Heart right ventricle (tissue), 16 donors: ENCODE data around the gene SLC35F3. TPM values are rescaled to one million over a fixed set of nuclear protein-coding genes. Genes with fewer than 3 reads are reported as not detected.

ENCODE experiments used
- ATAC-seq, 8 donors: fragments of 200-7000 bp; cut with Tn5 transposase; one replicate each; pipeline ENCODE4 v1.9.1; 2020; ENCODE audit warnings: mild to moderate bottlenecking in 8 of 8, moderate library complexity in 8 of 8, moderate number of reproducible peaks in 1 of 8
- DNase-seq, 2 donors: peaks; one replicate each; pipeline ENCODE4 v3.0.0-alpha.2; 2020
- H3K27ac ChIP-seq, 10 donors: fragments of 200-600 bp; sonication (generic) in 2 of 10; one replicate each; pipeline versions ENCODE4 v1.5.0 to v1.8.0; 2020 to 2022; ENCODE audit warnings: mild to moderate bottlenecking in 3 of 10
- H3K27me3 ChIP-seq, 7 donors: fragments of 200-600 bp; one replicate each; pipeline ENCODE4 v1.8.0; 2021 to 2022; ENCODE audit warnings: mild to moderate bottlenecking in 2 of 7
- H3K36me3 ChIP-seq, 9 donors: fragments of 200-600 bp; sonication (generic) in 1 of 9; one replicate each; pipeline versions ENCODE4 v1.5.0 to v1.8.0; 2020 to 2022; ENCODE audit warnings: mild to moderate bottlenecking in 2 of 9
- H3K4me1 ChIP-seq, 9 donors: fragments of 200-600 bp; sonication (generic) in 1 of 9; one replicate each; pipeline versions ENCODE4 v1.5.0 to v1.8.0; 2020 to 2022; ENCODE audit warnings: mild to moderate bottlenecking in 4 of 9
- H3K4me3 ChIP-seq, 10 donors: fragments of 200-600 bp; sonication (generic) in 2 of 10; one replicate each; pipeline versions ENCODE4 v1.5.0 to v1.8.0; 2020 to 2022; ENCODE audit warnings: mild to moderate bottlenecking in 7 of 10, moderate library complexity in 2 of 10
- H3K9me3 ChIP-seq, 11 donors: fragments of 200-600 bp in 10 of 11; sonication (generic) in 2 of 11; one replicate each; pipeline versions ENCODE4 v1.5.0 to v1.8.0; 2013 to 2022; ENCODE audit warnings: mild to moderate bottlenecking in 2 of 11, control low read depth in 1 of 11, moderate library complexity in 1 of 11
- CTCF ChIP-seq, 9 donors: fragments of 200-600 bp; sonication (generic) in 2 of 9; IDR thresholded peaks; one replicate each; pipeline versions ENCODE4 v1.5.0 to v1.8.0; 2021 to 2022; ENCODE audit warnings: antibody characterized with exemption in 9 of 9, mild to moderate bottlenecking in 5 of 9, moderate library complexity in 1 of 9
- WGBS, 2 donors: extraction: QIAGEN DNeasy Blood & Tissue Kit; methylation state at CpG; one replicate each; pipeline ENCODE4 v1.1.7; 2013; ENCODE audit warnings: inconsistent platforms in 1 of 2; 5-methylcytosine and 5-hydroxymethylcytosine counted together
- intact Hi-C, 10 donors: fragments of 100-400 bp; cut with DNase I; formaldehyde crosslinking; loops; one replicate each; pipeline versions ENCODE4 v1.11.1 to v1.14.2; 2022
- polyA plus RNA-seq, 2 donors: library from polyadenylated mRNA; stranded (reverse); fragments of 200-250 nt; gene quantifications; one replicate each; pipeline ENCODE4 v1.2.3, GENCODE V29; 2013
- total RNA-seq, 10 donors: library from RNA; stranded (reverse); fragmentation: NEBNext Ultra II Directional in 3 of 10; extraction: Animal tissue kit (Norgen Biotek cat#: 25700) in 3 of 10; gene quantifications; one replicate each; pipeline versions ENCODE4 v1.2.1 to v1.2.4, GENCODE V29; 2021 to 2023
- donor health status: Arrhythmogenic right ventricular cardiomyopathy.
- donor health status: ischemic (EF 13 %, LVEDD 7.1; RV severe dilation, severe dysfunction).
- donor health status: healthy with polysubstance abuse.
- donor health status: DM: no; HTN: yes; CAD: no.
- donor health status: DM: no; HTN: no; CAD: no.
- donor health status: ischemic (EF 25% LVEDD 6.9; RV normal size, moderate dysfunction).
- donor health status: ischemic (EF 25% LVEDD 5.7; RV mildly dilated, moderate dysfunction).
- donor health status: healthy.
- donor health status: DM: yes; HTN: yes; CAD: no.
- donor health status: Ischemic cardiomyopathy.
- donor health status: ischemic (EF 35%, LVEDD 5.7; RV mildly dilated, moderate dysfunction).
- donor health status: nonischemic (EF 11% LVEDD 7.7; RV severe dilation, severe dysfunction).
- donor health status: DM: yes; HTN: yes; CAD: no.
- donor health status: PGD.
- donor health status: ischemic (EF 29% LVEDD 5.4; RV normal size, mild dysfunction).
- donor health status: nonischemic (EF 23%, LVEDD 6.1; RV moderate dilation, normal function).

SLC35F3 gene
- total and polyA plus RNA-seq, 12 donors = 0.04 to 0.09 (median 0.09) TPM; not detected in 9

GRCh38 chr1:234200566-234200965 lies 296.1 kb downstream of the SLC35F3 start:
- Histone ChIP-seq H3K27ac (no peak overlapping the region), H3K27me3 (peaks cover 0 to 6% (median 0%) of the 10 kb centered on the region in 7 donors), H3K36me3 (no peaks in the 10 kb centered on the region), H3K9me3 (peaks cover 0 to 22% (median 0%) of the 10 kb centered on the region in 11 donors), H3K4me3 (no peak overlapping the region), H3K4me1 (no peaks in the 10 kb centered on the region)
- no peak for TF ChIP-seq CTCF (IDR thresholded peaks at IDR 0.05)
- intact Hi-C loops = no loop called here
- WGBS, 2 donors = 77 to 81% methylated on average over 4 of the region's 4 CpGs
- ATAC-seq = no peak
- no peak for DNase-seq

GRCh38 chr1:234201600-234201999 lies 297.1 kb downstream of the SLC35F3 start:
- Histone ChIP-seq H3K27ac (no peak overlapping the region), H3K4me1 (peaks cover 0 to 2% (median 0%) of the 10 kb centered on the region in 9 donors), H3K27me3 (peaks cover 0 to 2% (median 0%) of the 10 kb centered on the region in 7 donors), H3K4me3 (no peak overlapping the region), H3K9me3 (peaks cover 0 to 22% (median 0%) of the 10 kb centered on the region in 11 donors), H3K36me3 (no peaks in the 10 kb centered on the region)
- 69 to 77% methylated on average over 5 of the region's 5 CpGs for WGBS, 2 donors
- no peak for TF ChIP-seq CTCF (IDR thresholded peaks at IDR 0.05)
- no peak for DNase-seq
- no peak for ATAC-seq
- intact Hi-C loops = no loop called here

GRCh38 chr1:234205966-234206365 lies 301.5 kb downstream of the SLC35F3 start:
- H3K9me3 ChIP-seq = no peaks in the 10 kb centered on the region
- H3K4me3 ChIP-seq = no peak overlapping the region
- DNase-seq (no peak), ATAC-seq (peak in 1 of 8 donors; percentile 34)
- intact Hi-C loops = no loop called here
- peaks cover 0 to 5% (median 0%) of the 10 kb centered on the region in 7 donors for H3K27me3 ChIP-seq
- peaks cover 0 to 8% (median 0%) of the 10 kb centered on the region in 9 donors for H3K4me1 ChIP-seq
- no peak overlapping the region for H3K27ac ChIP-seq
- H3K36me3 ChIP-seq = no peaks in the 10 kb centered on the region
- WGBS, 2 donors = 40 to 57% methylated on average over 7 of the region's 7 CpGs
- no peak for TF ChIP-seq CTCF (IDR thresholded peaks at IDR 0.05)

- Histone ChIP-seq H3K27me3 (peaks cover 0 to 11% (median 0%) of the 10 kb centered on the region in 7 donors), H3K36me3 (no peaks in the 10 kb centered on the region), H3K27ac (no peak overlapping the region), H3K4me3 (no peak overlapping the region), H3K9me3 (no peaks in the 10 kb centered on the region), H3K4me1 (peaks cover 0 to 8% (median 0%) of the 10 kb centered on the region in 9 donors)
- intact Hi-C loops = no loop called here
- DNase-seq (peak in 1 of 2 donors; percentile 29), ATAC-seq (peak in 7 of 8 donors; percentile 16 to 93 (median 70))
- TF ChIP-seq CTCF (IDR thresholded peaks at IDR 0.05) = no peak
- WGBS, 2 donors = 64 to 67% methylated on average over 18 of the region's 18 CpGs
Observed at GRCh38 chr1:234206651-234207284, 302.3 kb downstream of the SLC35F3 start.
